A549 (cell line): Measurements from ENCODE around the gene TUBB3.
A peak's percentile ranks its signal among the peaks of the same experiment; 100 is the strongest.

Experiments used
- CTCF ChIP-seq: fragments of >200 bp; sonication (Bioruptor Twin); formaldehyde crosslinking; IDR thresholded peaks from 3 replicates; pipeline ENCODE4 v1.5.1; 2016
- SMC3 ChIP-seq: fragments of >200 bp; sonication (Bioruptor Twin); formaldehyde crosslinking; IDR thresholded peaks from 3 replicates; pipeline ENCODE4 v1.6.1; 2018; ENCODE audit warnings: inconsistent platforms

DNA sequence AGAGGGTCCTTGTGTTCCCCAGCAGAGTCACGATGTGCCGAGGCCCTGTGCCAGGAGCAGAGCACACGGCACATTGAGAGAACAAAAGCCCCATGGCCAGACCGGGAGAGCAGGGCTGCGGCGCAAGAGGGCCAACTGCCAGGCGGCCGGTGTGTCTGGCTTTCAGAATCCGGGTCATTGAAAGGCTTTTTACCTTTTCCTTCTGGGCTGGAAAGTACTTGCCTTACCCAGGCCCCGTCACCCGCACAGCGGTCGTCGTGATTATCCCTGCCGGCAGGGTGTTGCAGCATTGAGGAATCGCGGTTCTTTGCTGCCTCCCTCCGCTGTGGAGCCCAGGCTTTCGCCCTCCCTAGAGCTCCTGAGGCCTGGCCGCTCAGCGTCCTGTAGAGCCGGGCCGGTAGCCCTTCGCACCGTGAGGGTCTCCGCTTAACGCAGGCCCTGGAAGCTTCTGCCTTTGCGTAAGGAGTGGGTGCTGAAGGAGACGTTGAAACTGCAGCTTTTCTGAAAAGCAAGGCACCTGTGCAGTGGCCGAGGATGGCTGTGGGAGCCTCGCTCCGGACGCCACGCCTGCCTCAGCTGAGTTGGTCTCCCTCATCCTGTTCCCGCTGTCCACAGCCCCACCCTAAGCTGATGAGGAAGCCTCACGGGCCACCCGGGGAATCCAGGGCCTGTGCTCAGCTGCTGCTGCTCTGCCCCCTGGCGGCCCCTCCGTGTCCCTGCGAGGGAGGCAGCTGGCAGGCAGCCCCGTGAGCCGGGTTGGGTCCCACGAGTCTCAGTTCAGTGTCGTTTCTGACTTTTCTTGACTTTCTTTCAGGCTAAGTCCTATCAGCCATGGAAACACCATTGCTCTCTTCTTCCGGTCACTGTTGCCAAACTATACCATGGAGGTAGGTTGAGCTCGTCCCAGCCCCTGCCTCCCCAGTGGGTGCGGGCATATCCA is 13.1 kb upstream of the TUBB3 start:
- peak; percentile 66 for TF ChIP-seq CTCF
- TF ChIP-seq SMC3, result peak; percentile 53
